Measurements from ENCODE around the gene NDUFB5.

Gene NDUFB5

GRCh38 chr3:179676081-179676480, 71.5 kb downstream of the NDUFB5 start:
- DNase-seq (ENCODE audit: low read depth in 1 of 2, low spot score in 1 of 2), result no peak

Measured in activated T-helper 1 cell treated with anti-CD3 and anti-CD28 coated beads, Interleukin-2, amount 50 U/mL, for 16 hours (primary cell).